NCI-H1436 (cell line): ENCODE results near the gene ZFHX3.

Experiments used
- DNase-seq: peaks from one replicate; lab custom pipeline; 2025; lab: John Stamatoyannopoulos, UW

The ZFHX3 gene

DNA sequence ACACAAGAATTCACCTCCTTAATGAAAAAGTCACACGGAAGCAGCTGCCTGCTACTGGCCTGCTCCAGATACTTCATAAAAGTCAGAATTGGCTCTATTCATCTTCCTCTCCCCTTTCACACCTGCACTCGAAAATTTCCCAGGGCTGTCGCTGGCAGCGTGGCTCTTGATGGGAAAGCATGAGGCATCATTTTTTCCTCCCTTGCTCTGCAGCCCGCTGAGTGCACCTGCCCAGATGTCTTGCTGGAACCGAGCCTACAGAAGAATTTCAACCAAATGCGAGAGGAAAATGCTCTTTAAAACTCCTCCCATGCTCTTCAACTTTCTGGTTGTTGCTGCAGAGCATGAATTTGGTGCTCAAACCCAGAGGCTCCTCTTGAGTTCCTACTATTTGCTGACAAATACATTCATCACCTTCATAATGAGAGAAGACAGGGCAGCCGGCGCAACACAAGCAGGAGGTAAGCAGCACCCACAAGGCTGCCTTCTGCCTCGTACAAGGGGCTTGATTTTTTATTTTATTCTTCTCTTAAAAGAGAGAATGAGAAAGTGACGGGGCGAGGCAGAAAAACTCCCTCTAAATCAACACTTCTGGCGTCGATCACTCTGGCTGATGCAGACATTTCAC is 146.8 kb downstream of the ZFHX3 start:
- no peak for DNase-seq

DNA sequence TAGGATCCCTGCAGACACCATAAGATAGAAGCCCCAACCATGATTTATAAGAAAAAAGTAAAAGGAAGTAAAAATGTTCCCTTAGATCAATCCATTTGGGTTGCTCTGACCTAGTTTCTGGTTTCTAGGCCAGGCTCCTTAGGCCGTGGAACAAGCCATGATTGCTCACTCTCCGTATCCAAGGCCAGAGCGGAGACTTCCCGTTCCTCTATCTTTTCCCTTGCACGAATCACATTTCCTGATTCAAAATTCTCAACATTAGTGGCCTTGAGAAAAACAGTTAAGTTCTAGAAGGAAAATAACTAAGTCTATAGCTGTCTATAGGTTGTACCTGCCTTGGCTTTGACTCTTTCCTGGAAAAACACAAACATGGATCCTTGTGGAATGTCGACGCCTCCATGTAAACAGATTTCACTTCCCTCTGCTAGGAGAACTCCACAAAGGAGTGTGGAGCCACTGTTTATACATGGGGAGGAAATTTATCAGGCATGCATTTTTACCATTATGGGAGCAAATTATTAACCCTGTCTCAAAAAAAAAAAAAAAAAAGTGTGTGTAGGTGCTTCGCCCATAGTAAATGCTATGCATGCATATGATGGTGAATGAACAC is 149.6 kb downstream of the ZFHX3 start:
- no peak for DNase-seq

DNA sequence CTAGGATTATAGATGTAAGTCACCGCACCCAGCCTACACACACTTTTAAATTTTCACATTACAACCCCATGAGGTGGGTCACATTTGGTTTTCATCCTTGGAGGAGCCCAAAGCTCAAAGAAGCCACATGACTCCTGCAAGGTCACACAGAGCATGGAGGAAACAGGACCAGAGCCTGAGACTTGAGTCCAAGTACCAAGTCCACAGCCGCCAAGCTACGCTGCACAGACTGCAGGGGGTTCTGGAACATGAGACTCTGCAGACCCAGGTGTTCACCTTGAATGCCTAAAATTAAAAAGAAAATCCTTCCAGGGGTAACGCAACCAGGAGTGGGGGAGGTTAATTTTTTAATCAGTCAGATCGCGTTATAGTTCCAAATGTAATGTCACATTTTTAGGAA is 150.2 kb downstream of the ZFHX3 start:
- no peak for DNase-seq

GRCh38 chr16:72896485-72897118 is 151.3 kb downstream of the ZFHX3 start:
- no peak for DNase-seq

DNA sequence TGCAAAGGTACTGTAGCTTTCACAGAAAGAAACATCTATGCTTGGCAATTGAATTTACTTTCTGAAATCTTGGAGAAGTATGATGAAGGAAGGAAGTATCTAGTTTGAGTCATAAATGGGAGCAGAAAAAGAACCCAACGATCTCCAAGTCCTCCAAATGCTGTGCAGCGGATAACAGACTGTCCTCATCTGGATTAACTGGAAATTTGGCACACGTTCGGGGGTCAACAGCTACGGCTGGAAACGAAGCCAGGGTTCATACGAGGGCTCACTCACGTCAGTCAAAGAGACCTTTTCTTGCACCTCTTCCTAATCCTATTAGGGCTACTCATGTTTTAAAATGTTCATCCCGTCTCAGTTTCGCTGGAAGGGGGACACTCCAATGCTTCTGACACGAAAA is 152.0 kb downstream of the ZFHX3 start:
- DNase-seq = no peak

DNA sequence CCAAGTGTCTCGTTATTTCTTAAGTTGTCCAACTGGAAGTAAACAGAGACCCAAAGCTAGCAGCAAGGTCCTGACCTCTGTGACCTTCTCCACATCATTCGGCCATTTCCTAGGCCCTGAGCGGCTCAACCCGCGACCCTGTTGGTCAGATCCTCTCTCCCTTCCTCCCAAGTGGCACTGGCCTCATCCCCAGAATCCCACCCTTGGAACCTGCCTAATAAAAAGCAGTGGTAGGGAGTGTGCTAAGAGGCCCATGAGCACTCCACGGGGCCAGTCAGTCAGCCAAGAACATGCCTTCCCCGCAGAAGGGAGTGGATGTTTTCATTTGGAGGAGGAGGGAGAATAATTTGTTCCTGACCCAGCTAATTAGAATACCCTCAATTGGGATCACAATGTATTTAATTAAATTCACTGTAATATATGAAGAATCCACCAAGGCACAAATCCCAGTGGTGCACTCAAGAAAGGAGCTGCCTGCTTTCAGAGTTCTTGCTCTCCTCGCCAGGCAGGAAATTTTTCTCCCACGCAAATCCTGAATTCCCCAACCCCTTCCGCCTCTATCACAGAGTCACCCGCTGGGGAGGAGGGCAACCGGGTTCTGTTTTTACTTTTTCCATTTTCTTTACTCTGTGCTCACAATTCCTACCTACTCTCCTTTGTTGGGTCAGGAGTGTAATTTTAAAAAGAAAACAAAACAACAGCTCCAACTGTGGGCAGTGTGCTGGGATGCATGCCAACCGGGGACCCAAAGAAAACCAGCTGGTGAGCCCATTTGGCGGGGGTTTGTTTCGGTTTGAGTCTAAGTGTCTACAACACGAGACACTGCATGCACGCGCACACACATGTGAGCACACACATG is 153.4 kb downstream of the ZFHX3 start:
- DNase-seq = no peak

- DNase-seq = no peak
Measured at GRCh38 chr16:72891291-72892227, 156.4 kb downstream of the ZFHX3 start.

DNA sequence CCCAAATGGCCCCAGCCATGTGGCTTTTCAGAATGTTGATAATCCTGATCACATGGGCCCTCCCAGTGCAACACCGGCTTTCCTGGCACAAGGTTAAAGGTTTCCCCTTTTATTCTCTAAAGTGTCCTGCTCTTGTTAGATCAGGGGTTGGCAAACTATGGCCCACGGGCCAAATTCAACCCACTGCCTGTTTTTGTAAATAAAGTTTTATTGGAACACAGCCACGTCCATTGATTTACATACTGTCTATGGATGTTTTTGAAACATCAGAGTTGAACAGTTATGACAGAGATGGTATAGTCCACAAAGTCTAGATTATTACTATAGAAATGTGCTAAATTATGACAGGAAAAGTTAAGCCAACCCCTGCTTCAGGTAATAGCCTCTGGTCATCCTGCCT is 157.3 kb downstream of the ZFHX3 start:
- no peak for DNase-seq

DNA sequence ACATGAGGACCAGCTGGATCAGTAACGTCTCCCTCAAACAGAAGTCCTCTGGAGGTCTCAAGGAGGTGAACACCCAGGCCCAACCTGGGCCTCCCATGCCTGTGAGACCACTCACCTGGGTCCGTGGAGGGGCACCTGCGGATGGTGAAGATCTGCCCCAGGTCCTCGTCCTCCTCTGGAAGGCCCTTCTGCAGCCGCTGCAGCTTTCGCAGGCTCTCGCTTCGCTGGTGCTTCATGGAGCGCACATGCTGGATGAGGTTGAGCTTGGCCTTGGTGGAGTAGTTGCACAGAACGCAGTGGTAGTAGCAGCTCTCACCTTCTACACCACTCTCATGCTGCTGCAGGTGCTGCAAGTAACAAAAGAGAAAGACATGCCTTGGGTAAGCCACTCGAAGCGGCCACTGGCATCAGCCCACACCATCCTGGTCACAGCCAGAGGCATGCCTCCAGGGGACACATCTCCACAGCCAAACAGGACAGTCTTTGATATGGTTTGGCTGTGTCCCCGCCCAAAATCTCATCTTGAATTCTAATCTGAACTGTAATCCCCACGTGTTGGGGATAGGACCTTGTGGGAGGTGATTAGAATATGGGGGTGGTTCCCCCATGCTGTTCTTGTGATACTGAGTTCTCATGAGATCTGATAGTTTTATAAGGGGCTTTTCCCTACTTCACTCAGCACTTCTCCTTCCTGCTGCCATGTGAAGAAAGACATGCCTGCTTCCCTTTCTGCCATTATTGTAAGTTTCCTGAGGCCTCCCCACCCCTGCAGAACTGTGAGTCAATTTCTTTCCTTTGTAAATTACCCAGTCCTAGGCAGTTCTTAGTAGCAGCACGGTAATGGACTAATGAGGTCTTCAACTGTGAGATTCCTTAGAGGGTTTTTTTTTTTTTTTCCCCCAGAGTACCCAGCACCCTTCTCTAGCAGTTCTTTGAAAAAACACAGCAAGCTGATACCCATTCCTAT is 158.0 kb downstream of the ZFHX3 start:
- DNase-seq = no peak

DNA sequence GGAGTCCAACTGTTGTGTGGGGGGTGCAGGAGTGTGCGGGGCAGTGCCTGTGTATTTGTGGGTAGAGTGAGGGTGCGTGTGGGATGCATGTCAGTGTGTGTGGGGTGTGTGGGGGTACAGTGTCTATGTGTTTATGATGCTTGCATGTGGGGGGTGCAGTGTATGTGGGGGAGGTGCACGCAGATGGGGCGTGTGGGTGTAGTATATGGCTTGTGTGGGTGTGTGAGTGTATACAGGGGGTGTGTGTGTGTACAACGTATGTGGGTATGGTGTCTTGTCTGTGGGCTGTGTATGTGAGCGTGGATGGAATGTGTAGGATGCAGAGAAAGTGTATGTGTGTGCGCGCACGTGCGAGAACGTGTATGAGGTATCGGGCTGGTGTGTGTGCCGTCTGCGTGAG is 160.4 kb downstream of the ZFHX3 start:
- no peak for DNase-seq

DNA sequence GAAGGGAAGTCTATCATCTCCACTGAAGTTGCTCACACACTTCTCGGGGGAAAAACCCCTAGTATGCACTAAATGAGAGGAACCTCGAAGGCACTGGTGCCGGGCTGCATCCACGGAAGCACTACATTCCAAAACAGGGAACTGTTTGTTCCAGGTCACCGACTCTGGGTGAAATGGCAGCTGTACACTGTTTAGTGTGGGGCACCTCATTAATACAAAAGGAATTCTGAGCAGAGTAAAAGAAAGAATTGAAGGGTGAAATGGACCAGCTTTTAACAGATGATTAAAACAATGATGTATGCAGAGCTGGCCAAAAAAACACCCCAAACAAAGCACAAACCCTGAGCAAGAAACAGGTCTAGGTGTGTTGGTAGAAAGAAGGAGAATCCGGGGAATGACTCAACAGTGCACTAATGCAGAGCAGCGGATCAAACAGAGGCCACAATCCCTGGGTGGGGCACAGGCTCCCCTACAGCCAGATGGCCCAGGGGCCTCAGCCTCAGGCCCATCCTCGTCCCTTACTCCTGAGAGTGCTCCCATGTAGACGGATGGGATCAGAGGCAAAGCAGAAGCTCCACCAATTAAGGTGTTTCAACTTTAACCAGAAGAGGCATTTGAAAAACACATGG is 161.5 kb downstream of the ZFHX3 start:
- no peak for DNase-seq

GRCh38 chr16:72884573-72884972 is 163.4 kb downstream of the ZFHX3 start:
- no peak for DNase-seq

- no peak for DNase-seq
Measured at GRCh38 chr16:72884037-72884436, 163.9 kb downstream of the ZFHX3 start.

GRCh38 chr16:72879846-72880245 is 168.1 kb downstream of the ZFHX3 start:
- no peak for DNase-seq

DNA sequence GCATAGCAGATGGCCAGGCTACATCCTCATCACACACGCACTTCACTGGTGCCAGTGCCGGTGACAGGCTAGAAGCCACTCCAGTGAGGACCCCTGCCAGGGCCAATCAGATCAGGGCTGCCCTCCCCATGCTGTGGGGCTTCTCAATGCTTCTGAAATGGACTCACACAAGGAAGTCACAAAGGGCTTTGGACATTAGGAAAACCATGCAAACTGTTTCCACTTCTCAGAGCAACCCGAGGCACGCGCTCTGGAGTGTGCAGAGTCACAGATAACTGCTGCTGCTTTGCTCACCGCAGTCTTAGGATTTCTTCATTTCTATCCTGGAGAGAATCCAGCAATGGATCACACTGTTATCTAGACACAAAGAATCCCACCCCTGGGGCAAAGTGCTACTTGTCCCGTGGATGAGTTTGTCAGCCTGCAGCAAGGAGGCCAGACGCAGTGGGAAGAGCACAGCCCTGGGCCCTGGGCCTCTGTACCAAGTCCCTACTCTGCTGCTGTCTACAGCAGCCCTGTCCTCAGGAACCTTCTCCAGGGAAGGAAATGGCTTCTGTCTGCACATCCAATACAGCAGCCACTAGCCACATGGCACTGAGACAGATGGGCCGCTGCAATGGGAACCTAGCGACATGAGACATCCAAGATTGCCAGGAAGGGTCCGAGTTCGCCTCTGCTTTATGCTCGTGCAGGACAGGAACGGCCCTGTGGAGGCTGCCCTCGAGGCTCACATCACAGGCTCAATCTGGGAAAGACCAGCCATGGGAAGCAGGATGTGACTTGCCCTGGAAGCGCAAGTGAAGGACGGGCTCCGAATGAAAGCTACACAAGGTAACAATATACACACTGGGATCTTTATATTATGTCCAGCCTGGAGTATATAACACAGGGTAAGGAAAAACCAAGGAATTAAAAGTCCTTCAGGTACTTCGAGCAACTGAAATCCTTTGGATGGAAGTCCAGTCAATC is 169.3 kb downstream of the ZFHX3 start:
- DNase-seq = no peak

DNA sequence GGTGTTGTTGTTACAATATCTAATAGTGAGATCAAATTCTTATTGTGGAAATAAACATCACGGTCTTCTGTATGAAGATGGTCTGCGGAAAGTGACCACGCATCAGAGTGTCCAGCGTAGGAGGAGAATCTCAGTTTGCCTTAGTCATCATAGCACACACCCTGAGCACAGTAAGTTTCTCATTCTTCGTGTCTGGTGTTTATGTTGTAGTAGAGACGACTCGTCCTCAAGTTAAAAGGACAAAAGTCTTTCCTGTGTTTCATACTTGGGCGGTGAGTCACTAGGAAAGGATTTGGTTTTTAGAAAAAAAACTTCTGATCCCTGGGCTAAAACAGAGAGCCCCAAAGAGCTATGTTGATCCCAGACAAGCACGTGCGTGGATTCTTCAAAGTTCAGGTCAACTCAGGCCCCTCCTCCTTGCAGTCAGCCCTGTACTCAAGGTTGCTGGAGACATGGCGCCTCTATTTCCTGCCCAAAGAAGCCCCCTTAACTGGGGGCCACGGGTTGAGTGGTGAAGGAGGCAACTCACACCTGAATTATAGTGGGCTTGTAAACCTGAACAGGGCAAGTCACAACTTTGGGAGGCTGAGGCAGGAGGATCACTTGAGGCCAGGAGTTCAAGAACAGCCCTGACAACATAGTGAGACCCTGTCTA is 170.4 kb downstream of the ZFHX3 start:
- DNase-seq = no peak

GRCh38 chr16:72876981-72877373 is 171.0 kb downstream of the ZFHX3 start:
- DNase-seq = no peak

DNA sequence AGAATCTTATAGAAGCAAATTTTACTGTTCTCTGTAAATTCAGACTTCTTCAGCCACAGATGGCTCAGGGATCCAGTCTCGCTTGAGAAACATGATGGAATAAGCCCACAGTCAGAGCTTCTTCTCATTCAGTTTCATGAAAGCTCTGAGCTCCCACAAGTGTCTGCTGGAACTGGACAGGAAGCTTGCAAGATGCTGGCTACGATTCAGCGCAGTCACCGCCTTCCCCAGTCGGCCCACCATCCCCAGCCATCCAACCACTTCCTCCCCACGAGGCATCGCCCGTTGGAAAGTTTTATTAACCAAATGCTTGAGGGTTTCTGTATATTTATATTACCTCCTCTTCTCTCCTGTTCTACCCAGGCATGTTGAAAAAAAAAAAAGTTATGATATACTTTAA is 171.7 kb downstream of the ZFHX3 start:
- no peak for DNase-seq
